ENCODE measurements around the gene HSPBP1. TPM values are rescaled to one million over a fixed set of nuclear protein-coding genes. Genes with fewer than 3 reads are reported as not detected.

HSPBP1 gene, protein sequence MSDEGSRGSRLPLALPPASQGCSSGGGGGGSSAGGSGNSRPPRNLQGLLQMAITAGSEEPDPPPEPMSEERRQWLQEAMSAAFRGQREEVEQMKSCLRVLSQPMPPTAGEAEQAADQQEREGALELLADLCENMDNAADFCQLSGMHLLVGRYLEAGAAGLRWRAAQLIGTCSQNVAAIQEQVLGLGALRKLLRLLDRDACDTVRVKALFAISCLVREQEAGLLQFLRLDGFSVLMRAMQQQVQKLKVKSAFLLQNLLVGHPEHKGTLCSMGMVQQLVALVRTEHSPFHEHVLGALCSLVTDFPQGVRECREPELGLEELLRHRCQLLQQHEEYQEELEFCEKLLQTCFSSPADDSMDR
- 32.7 and 45.6 TPM in 2 replicates for total RNA-seq

DNA sequence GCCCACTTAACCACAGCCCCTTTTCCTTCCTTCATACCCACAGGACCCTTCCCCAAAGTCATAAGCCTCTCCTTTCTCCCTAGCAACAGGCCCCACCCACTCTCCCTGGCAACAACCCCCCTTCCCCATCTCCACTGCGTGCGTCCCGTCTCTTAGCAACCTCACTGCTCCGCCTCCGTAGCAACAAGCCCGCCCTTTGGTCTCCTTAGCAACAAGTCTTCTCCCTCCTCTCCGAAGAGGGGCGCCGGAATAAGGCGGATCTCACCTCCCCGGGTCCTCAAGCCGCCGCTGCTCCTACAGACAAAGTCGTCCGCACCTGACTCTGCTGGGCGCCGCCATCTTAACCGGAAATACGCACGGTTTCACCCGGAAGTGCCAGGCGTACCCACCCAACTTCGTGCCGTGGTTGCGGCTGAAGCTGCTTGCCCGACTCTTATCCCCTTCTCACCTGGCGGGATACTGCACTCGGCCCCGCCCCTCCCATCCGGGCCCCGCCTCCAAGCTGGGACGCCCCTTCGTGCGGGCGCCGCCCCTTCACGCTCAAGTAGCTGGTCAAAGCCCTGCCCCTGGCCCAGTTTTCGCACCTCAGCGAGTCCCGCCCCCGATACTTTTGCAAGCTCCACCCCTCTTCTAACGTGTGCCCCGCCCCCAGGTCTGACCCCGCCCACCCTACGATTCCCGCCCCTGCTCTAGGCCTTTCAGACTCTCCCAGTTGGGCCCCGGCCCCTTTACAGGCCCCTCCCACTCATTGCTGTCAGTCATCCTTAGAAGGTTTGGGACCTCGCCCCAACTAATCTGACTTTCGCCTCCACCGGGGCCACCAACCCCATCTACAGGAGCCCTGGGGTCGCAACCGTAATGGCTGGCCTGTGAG lies at the start of gene HSPBP1:
Gene HSPBP1, minus strand, starts transcription at position 341 of the 874 bp plus-strand sequence. CDS start 502 bp downstream, outside the sequence.

GRCh38 chr19:55325172-55325571 lies 45.3 kb upstream of the HSPBP1 start, which contains the start of gene TMEM150B:
Gene TMEM150B, minus strand, starts transcription at chr19:55325341. Its CDS starts 4,305 bp downstream, at chr19:55321036.

GRCh38 chr19:55283548-55284377 lies 3.9 kb upstream of the HSPBP1 start, which contains the start of gene BRSK1:
Gene BRSK1, plus strand, starts transcription at chr19:55283997. Its CDS starts 446 bp downstream, at chr19:55284443.

DNA sequence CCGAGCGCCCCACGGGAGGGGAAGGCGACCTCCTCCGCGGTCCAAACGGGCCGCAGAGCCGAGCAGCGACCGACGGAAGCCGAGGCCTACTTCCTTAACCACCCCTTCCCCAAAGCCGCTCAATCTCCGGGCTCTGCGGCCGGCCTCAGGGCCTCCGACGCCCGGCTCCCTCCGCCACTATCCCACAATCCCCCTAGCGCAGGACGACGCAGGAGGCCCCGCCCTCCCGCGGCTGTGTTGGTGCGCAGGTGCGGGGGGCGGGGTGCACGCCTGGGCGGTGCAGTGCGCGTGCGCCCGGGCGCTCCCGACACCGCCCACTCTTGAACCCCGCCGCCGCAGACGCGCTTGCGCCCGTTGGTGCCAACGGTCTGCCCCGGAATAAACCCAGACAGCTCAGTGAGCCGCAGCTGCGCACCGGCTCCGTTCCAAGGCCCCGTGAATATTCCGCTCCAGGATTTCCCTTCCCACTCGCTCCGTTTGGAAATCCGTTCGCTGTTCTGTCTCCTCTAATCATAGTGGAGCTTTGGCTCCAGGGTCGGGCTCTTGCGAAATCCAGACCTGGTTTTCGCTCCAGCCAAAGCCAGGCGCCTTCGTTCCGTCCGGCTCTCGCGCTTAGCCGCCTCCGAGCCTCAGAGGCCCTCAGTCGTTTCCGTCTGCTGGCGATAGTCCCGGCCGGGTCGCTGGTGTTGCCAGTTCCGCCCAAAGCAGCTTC lies 20.9 kb downstream of the HSPBP1 start, which contains the start of gene PPP6R1:
Gene PPP6R1, minus strand, starts transcription at position 190 of the 712 bp plus-strand sequence. CDS start 11,914 bp downstream, outside the sequence.

DNA sequence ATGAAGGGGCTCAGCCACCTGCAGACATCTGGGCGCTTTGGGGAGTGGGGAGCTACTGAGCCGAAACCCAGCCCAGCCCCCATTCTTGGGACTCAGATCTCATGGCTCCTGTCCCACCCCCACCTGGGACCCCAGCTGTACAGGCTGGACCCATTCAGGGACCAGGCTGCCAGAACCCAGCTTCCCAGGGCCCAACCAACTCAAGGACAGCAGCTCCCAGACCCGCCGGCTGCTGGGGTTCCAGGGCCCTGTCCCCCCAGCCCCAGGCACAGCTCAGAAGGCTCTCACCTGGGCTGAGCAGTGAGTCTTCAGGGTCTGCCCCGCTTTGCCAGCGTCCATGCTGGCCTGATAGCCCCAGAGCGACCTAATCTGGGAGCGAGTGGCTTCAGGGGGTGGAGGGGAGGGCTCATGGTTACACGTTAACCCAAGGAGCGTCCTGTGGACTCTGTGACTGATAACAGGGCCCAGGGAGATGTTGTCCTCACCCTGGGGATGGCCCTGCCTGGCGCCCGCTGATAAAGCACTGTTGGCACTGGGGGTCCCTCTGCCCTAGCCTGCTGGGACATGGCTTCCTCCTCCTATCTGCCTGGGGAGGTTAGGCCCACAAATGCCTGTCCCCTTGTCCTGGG lies 51.4 kb downstream of the HSPBP1 start, which contains the start of gene TMEM86B:
Gene TMEM86B, minus strand, starts transcription at position 361 of the 629 bp plus-strand sequence. Its CDS starts 22 bp downstream, at position 339.

Other genes with a start within 250 kb of the HSPBP1 start
- not detected in 2 replicates for gene GP6, start 241.8 kb downstream of the HSPBP1 start, total RNA-seq
- 10.7 and 11.0 TPM in 2 replicates for gene RDH13, start 217.0 kb downstream of the HSPBP1 start, total RNA-seq
- 0.75 and 1.8 TPM in 2 replicates for gene EPS8L1, start 204.2 kb downstream of the HSPBP1 start, total RNA-seq
- gene PPP1R12C, start 162.5 kb downstream of the HSPBP1 start, total RNA-seq = 44.6 and 50.9 TPM in 2 replicates
- gene TNNT1, start 130.9 kb downstream of the HSPBP1 start, total RNA-seq = 4.1 and 4.5 TPM in 2 replicates
- gene TNNI3, start 122.4 kb downstream of the HSPBP1 start, total RNA-seq = not detected in 2 replicates
- gene DNAAF3, start 113.5 kb downstream of the HSPBP1 start, total RNA-seq = 0.33 and 0.75 TPM in 2 replicates
- gene SYT5, start 99.8 kb downstream of the HSPBP1 start, total RNA-seq = under 0.01 and 0.12 TPM in 2 replicates
- 7.4 and 15.3 TPM in 2 replicates for gene PTPRH, start 70.6 kb downstream of the HSPBP1 start, total RNA-seq
- 1.6 and 1.7 TPM in 2 replicates for gene TMEM86B, start 51.3 kb downstream of the HSPBP1 start, total RNA-seq
- 34.7 and 45.9 TPM in 2 replicates for gene PPP6R1, start 21.1 kb downstream of the HSPBP1 start, total RNA-seq
- 7.0 and 9.2 TPM in 2 replicates for gene BRSK1, start 3.9 kb upstream of the HSPBP1 start, total RNA-seq
- not detected in 2 replicates for gene TMEM150B, start 45.2 kb upstream of the HSPBP1 start, total RNA-seq
- 6.5 and 12.1 TPM in 2 replicates for gene KMT5C, start 59.8 kb upstream of the HSPBP1 start, total RNA-seq
- gene COX6B2, start 74.6 kb upstream of the HSPBP1 start, total RNA-seq = not detected in 2 replicates
- gene GARIN5B, start 83.2 kb upstream of the HSPBP1 start, total RNA-seq = not detected in 2 replicates
- gene IL11, start 90.4 kb upstream of the HSPBP1 start, total RNA-seq = 6.9 and 8.5 TPM in 2 replicates
- 0.37 TPM in 1 of 2 replicates, not detected in the other for gene TMEM190, start 96.7 kb upstream of the HSPBP1 start, total RNA-seq
- gene TMEM238, start 104.2 kb upstream of the HSPBP1 start, total RNA-seq = 0.33 and 0.75 TPM in 2 replicates
- 393 and 410 TPM in 2 replicates for gene RPL28, start 105.8 kb upstream of the HSPBP1 start, total RNA-seq
- 268 and 487 TPM in 2 replicates for gene UBE2S, start 127.7 kb upstream of the HSPBP1 start, total RNA-seq
- gene SHISA7, start 163.2 kb upstream of the HSPBP1 start, total RNA-seq = not detected in 2 replicates
- 52.5 and 63.2 TPM in 2 replicates for gene ISOC2, start 181.5 kb upstream of the HSPBP1 start, total RNA-seq
- gene C19orf85, start 184.6 kb upstream of the HSPBP1 start, total RNA-seq = not detected in 2 replicates
- 1.5 and 1.9 TPM in 2 replicates for gene ZNF628, start 196.5 kb upstream of the HSPBP1 start, total RNA-seq
- gene NAT14, start 205.1 kb upstream of the HSPBP1 start, total RNA-seq = 19.1 and 29.9 TPM in 2 replicates
- 22.4 and 38.0 TPM in 2 replicates for gene SSC5D, start 208.3 kb upstream of the HSPBP1 start, total RNA-seq